Stimulated activated CD4-positive, alpha-beta T cell treated with anti-CD3 and anti-CD28 coated beads, TNF-alpha, amount 100 ng/mL, for 24 hours (primary cell): ENCODE measurements around the gene CYP17A1.
A peak's percentile ranks its signal among the peaks of the same experiment; 100 is the strongest.
"Not testable (repeated sequence)": the region's sequence is repeated elsewhere in the genome, so short reads cannot be mapped to it uniquely, and the experiment has no call there.

Source experiments
- DNase-seq, 3 experiments: peaks; one replicate each; pipeline ENCODE4 v3.0.0-alpha.2; 2020; ENCODE audit warnings: low read depth in 3 of 3

The CYP17A1 gene

DNA sequence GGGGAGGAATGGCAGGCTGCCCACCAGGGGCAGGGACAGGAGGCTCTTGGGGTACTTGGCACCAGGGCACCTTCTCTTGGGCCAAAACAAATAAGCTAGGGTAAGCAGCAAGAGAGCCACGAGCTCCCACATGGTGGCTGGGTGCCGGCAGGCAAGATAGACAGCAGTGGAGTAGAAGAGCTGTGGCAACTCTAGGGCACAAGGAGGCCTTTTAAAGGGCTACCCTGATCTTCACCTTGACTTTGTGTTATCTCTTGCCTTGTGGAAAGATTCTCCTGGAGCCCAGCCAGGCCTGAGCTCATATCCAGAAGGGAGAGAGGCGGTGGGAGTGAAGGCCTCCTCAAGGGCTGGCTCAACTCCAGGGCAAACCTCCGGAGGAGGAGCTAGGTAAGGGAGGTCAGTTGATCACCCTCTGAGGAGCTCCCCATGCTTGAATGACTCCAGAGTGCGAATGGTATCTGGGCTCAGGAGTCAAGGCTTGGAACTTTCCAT lies at the start of gene CYP17A1:
Gene CYP17A1, minus strand, starts transcription at position 184 of the 492 bp plus-strand sequence. Its CDS starts 52 bp downstream, at position 132.
- DNase-seq: no peak

DNA sequence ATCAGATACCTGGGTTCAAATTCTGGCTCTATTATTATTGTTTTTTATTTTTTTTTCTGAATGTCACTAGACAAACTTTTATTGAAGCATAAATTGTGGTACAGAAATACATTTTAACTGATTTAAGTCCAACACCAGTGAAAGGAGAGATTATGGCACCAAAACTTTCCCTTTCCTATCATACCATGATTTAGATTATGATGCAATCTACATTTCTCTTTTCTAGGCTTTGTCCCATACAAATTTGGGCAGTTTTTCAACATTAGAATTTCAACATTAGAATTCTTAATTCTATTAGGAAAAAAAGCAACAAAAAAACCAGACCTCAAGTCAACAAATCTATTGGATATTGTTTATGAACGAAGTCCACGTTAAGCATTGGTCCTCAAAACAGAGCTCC lies 43.0 kb upstream of the CYP17A1 start:
- no peak for DNase-seq

DNA sequence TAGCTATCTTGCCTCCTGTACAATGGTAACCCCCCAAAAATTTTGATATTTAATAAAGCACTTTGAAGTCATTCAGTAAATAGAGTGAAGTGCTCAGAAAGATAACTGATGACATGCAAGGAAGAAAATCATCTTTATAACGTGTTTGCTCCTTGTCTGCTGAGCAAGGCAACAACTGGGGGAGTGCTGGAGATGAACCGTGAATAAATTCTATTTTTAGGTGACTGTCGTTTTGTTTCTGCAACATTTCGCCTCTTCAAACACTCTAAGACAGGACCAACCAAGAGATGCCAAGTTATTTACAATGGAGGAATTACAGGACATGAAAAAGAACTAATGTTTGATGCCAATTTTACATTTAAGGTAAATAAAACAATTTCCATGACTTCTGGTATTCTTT lies 41.4 kb upstream of the CYP17A1 start:
- DNase-seq: no peak

GRCh38 chr10:102876747-102877153 lies 39.5 kb upstream of the CYP17A1 start:
- DNase-seq: no peak

DNA sequence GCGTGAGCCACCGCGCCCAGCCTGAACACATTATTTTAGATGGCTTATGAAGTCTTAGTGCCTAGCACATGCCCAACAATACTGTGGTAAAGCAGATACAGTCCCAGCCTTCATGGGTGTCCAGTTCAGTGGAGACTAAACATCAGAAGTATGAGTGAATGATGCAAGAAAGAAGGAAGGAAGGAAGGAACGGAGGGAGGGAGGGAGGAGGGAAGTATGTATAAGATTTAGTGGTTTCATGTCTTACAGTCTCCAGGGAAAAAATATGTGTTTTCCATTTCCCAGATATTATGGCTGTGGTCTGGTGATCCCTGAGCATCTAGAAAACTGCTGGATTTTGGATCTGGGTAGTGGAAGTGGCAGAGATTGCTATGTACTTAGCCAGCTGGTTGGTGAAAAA lies 35.0 kb upstream of the CYP17A1 start:
- DNase-seq: no peak

- no peak for DNase-seq
Observed at GRCh38 chr10:102870221-102870620, 33.0 kb upstream of the CYP17A1 start.

DNA sequence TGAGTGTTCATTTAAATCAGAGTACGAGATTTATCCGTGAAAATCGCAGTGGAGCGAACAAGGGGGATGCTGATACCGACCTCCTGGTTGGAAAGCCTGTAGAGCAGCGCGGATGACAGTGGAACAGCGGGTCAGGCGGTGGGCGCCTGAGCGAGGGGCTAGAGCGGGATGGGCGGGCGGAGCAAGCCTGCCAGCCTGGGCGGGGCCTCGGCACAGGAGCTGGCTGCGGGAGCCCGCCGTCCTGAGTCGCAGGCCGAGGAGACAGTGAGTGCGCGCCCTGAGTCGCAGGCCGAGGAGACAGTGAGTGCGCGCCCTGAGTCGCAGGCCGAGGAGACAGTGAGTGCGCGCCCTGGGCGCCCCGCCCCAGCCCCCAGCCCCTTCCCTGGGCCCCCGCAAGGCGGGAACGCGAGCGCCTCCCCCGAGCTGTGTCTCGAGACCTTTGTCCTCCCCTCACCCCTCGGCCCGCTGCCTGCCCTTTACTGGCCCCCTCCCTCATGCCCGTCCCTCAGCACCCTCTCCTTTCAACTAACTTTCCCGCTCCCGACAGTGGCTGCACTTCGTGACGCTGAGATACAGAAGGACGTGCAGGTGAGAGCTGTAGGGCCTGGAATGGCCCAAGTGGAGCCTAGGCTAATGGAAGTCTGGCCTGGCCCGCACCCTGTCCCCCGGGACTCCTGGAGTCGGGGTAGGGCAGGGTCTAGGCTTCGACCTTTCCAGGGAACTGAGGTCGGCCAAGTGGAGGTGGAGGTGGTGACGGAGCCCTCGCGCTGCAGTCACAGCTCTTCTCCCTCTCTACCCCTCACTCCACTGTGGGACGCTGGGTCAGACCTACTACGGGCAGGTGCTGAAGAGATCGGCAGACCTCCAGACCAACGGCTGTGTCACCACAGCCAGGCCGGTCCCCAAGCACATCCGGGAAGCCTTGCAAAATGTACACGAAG lies 32.3 kb upstream of the CYP17A1 start, which contains the start of gene AS3MT:
Gene AS3MT, plus strand, starts transcription at position 213 of the 941 bp plus-strand sequence. Its CDS starts 123 bp downstream, at position 336.
- DNase-seq: peak in 1 of 3 experiments; percentile 24

DNA sequence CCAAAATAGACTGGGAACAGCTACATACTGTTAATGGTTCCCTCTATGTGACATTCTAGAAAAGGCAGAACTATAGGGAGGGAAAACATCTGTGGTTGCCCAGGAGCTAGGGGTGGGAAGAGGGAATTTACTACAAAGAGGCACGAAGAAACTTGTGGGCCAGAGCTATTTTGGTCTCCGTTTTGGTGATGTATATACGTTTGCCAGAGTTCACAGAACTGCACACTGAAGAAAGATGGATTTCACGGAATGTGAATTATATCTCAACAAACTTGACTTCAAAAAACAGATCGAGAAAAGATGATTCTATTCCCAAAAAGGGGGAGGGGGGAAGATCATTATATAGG lies 31.7 kb upstream of the CYP17A1 start:
- no peak for DNase-seq

- DNase-seq: no peak
Observed at GRCh38 chr10:102865620-102866019, 28.4 kb upstream of the CYP17A1 start.

GRCh38 chr10:102863660-102864059 lies 26.4 kb upstream of the CYP17A1 start:
- no peak for DNase-seq

- DNase-seq: no peak
Observed at GRCh38 chr10:102859911-102860310, 22.7 kb upstream of the CYP17A1 start.

- DNase-seq: no peak
Observed at GRCh38 chr10:102856758-102857424, 19.7 kb upstream of the CYP17A1 start.

GRCh38 chr10:102855731-102856436 lies 18.7 kb upstream of the CYP17A1 start:
- not testable (repeated sequence) for DNase-seq

DNA sequence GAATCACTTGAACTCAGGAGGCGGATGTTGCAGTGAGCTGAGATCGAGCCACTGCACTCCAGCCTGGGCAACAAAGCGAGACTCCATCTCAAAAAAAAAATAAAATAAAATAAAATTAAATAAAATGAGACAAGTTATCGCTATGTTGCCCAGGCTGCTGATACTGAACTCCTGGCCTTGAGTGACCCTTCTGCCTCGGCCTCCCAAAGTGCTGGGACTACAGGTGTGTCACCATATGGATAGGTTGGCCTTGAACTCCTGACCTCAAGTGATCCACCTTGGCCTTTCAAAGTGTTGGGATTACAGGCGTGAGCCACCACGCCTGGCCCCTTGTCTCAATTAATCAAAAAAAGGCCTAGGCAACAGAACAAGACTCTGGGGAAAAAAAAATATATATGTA lies 16.0 kb upstream of the CYP17A1 start:
- DNase-seq: not testable (repeated sequence)

DNA sequence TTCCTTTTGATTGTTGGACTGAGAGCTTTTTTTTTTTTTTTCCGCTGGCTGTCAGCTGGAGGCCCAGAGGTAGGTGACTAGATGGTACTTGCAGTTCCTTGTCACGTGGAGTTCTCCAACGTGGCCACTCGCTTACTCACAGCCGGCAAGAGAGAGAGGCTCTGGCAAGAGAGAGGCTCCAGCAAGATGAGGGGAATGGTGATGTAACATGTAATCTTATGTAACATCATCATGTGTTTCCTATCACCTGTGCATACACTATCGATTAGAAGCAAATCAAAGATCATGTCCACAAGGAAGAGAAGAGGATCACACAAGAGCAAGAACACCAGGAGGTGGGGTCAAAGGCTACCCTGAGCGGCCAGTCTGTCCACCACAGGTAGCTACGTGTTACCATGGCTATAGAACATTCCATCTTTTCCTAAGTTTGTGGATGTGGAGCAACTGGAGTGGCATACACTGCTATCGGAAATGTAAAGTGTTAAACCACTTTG lies 12.9 kb upstream of the CYP17A1 start:
- no peak for DNase-seq

DNA sequence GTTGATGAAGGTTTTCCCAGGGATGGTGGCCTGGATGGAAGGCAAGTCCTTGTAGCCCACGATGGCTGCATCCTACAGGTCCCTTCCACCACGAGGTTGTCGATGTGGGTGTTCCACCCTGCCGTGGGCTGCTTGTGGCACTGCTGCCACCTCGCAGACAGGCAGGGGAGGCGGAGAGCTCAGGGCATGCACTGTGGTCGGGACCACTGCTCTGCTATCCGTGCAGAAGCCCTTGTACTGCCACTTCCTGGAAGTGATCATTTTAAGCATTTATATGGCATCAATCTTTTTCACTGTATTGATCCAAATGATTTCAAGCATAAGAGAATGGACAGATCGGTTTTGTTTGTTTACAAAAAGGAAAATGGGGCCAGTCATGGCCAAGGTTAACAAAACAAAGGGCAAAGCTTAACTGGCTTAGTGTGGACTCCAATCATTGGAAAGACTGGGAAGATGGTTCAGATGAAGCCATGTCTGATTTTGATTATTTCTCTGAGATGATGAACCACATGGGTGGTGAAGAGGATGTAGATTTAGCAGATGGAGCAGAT lies 8.2 kb upstream of the CYP17A1 start:
- DNase-seq: no peak

DNA sequence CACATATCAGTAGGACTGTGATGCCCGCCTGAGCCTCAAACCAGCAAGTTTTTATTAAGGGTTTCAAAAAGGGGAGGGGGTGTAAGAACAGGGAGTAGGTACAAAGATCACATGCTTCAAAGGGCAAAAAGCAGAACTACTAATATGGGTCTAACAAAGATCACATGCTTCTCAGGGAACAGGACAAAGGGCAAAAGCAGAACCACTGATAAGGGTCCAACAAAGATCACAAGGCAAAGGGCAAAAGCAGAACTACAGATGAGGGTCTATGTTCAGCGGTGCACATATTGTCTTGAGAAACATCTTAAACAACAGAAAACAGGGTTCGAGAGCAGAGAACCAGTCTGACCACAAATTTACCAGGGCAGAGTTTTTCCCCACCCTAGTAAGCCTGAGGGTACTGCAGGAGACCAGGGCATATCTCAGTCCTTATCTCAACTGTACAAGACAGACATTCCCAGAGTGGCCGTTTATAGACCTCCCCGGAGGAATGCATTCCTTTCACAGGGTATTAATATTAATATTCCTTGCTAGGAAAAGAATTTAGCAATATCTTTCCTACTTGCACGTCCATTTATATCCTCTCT lies 7.1 kb upstream of the CYP17A1 start:
- DNase-seq: not testable (repeated sequence)

- not testable (repeated sequence) for DNase-seq
Observed at GRCh38 chr10:102843139-102843538, 5.9 kb upstream of the CYP17A1 start.

DNA sequence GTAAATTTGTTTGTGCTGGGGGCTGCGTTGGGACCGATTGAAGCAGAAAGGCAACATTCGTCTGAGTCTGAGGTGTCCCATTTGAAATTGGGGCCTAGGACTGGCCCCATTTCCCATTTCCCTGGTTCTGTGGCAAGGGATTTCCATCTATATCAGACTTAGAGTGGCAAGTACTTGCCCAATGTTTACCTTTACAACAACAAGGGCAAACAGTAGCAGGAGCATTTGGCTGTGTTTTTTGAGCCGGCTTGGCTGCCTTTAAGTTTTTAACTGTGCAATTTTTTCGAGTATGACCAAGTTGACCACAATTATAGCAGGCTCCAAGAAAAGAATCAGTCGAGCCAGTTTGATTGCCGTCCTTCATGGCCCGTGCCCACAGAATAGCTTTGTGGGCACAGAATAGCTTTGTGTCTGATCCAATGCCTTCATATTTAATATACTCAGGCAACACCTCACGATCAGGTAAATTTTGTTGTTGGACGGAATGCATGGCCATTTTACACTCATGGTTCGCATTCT lies 4.7 kb upstream of the CYP17A1 start:
- no peak for DNase-seq

DNA sequence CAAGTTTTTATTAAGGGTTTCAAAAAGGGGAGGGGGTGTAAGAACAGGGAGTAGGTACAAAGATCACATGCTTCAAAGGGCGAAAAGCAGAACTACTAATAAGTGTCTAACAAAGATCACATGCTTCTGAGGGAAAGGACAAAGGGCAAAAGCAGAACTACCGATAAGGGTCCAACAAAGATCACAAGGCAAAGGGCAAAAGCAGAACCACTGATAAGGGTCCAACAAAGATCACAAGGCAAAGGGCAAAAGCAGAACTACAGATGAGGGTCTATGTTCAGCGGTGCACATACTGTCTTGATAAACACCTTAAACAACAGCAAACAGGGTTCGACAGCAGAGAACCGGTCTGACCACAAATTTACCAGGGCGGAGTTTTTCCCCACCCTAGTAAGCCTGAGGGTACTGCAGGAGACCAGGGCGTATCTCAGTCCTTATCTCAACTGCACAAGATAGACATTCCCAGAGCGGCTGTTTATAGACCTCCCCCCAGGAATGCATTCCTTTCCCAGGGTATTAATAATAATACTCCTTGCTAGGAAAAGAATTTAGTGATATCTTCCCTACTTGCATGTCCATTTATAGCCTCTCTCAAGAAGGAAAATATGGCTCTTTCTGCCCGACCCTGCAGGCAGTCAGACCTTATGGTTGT lies 1.2 kb upstream of the CYP17A1 start:
- DNase-seq: not testable (repeated sequence)
